Stimulated activated CD4-positive, alpha-beta T cell treated with anti-CD3 and anti-CD28 coated beads, Interleukin-12 subunit alpha, Interleukin-12 subunit beta, amount 100 ng/mL, for 48 hours (primary cell): ENCODE data around the gene AKR1E2.

Experiments
- DNase-seq, 3 donors: peaks; one replicate each; pipeline ENCODE4 v3.0.0-alpha.2; 2020; ENCODE audit warnings: low read depth in 2 of 3, low spot score in 1 of 3

The AKR1E2 gene

GRCh38 chr10:4889959-4890358, 64.0 kb downstream of the AKR1E2 start:
- DNase-seq, result no peak

GRCh38 chr10:4892681-4893080, 66.7 kb downstream of the AKR1E2 start:
- DNase-seq, result no peak

GRCh38 chr10:4894335-4894734, 68.3 kb downstream of the AKR1E2 start:
- DNase-seq, result no peak
